HuH-7 (cell line): Measurements from ENCODE around the gene CHCHD5.
A peak's percentile ranks its signal among the peaks of the same experiment; 100 is the strongest.
"Not testable (repeated sequence)": the region's sequence is repeated elsewhere in the genome, so short reads cannot be mapped to it uniquely, and the experiment has no call there.

Experiments used
- DNase-seq: peaks from one replicate; pipeline ENCODE4 v3.0.0; 2011; ENCODE audit warnings: low spot score

Gene CHCHD5, protein sequence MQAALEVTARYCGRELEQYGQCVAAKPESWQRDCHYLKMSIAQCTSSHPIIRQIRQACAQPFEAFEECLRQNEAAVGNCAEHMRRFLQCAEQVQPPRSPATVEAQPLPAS

DNA sequence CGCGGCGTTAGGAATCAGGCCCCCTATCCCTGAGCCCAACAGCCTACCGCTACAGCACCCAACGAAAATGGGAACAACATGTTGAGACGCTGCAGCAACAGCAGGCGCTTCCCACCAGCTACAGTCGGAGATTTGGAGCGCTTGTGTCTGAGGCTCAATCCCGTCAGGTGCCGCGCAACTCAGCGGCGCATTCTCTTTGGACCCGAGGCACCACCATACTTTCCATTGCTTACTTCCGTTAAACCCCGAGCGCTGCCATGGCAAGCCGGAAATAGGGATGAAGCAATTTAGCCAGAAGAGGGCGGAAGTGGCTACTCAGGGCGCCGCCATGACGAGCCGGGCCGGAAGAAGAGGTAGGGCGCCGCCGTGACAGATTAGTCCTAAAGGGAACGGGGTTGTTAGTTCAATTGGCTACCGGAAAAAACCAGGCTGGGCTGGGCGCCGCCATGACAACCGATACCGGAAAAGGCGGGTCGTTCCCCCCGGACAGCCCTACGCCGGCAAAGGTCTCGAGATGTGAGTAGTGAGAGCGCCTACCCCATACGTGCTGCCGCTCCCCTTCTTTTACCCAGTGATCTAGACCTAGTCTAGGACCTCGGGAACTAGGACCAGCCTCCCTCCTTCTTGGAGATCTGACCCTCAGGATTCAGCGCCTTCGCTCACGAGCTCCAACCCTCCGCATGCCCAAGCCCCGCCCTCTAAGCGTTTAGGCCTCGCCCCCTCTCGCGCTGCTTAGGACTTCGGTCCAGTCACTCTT, at the start of gene CHCHD5:
TSS of gene CHCHD5 (plus strand) at position 476 of the 757 bp plus-strand sequence. CDS start at position 515, 39 bp downstream.
- DNase-seq: peak; percentile 73

GRCh38 chr2:112534826-112535225, 49.6 kb upstream of the CHCHD5 start:
- DNase-seq: no peak

DNA sequence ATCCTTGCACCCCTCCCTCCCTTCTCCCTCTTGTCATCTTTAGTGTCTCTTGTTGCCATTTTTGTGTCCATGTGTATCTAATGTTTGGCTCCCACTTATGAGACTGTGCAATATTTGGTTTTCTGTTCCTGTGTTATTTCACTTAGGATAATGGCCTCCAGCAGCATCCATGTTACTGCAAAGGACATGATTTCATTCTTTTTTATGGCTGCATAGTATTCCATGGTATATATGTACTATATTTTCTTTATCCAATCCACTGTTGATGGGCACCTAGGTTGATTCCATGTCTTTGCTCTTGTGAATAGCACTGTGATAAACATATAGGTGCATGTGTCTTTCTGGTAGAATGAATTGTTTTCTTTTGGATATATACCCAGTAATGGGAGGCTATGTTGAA, 47.7 kb upstream of the CHCHD5 start:
- not testable (repeated sequence) for DNase-seq

GRCh38 chr2:112539306-112539705, 45.1 kb upstream of the CHCHD5 start:
- DNase-seq: no peak

DNA sequence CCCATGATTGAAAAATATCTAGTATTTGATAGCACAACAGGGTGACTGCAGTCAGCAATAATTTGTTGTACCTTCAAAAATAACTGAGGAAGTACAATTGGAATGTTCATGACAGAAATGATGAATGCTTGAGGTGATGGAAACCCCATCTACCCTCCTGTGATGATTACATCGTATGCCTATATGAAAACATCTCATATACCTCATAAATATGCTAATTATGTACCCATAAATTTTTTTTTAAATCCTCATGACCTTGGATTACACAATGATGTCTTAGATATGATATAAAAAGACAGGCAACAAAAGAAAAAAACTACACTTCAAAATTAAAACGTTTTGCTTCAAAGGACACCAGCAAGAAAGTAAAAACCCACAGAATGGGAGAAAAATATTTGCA, 43.5 kb upstream of the CHCHD5 start:
- DNase-seq: no peak

GRCh38 chr2:112541315-112542122, 42.9 kb upstream of the CHCHD5 start:
- DNase-seq: peak; percentile 73

DNA sequence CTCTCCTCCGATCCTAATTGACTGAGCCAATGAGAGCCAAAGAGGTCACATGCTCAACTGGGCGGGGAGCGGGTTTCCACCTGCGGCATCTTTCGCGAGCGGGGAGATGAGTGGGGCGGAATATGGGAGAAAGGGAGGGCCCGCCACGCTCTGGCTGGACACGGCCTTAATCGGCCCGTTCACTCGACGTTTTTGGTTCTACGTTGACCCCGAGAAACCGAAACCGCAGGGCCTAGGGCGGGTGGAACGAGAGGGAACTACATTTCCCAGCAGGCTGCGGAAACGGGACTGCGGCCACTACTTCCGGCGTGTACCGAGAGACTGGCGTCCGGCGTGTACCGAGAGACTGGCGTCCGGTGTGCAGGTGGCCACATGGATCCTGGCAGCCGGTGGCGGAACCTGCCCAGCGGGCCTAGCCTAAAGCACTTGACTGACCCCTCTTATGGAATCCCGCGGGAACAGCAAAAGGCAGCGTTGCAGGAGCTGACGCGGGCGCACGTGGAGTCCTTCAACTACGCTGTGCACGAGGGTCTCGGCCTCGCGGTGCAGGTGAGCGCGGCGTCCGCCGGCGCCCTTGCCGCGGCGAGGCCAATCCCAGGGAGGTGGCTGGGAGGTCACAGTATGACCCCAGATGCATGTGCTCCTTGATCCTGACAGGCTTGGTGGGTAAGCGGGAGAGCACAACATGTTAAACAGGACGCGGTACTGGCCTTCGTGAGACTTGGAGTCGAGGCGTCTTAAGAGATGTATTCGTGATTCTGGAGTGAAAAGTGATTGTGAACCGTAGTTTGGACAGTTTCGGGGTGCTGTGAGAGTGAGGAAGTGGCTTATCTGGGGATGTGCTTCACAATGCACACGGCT, 42.1 kb upstream of the CHCHD5 start, which contains the start of gene POLR1B:
TSS of gene POLR1B (plus strand) at position 343 of the 861 bp plus-strand sequence. CDS start at position 373, 30 bp downstream.
- DNase-seq: peak; percentile 76

DNA sequence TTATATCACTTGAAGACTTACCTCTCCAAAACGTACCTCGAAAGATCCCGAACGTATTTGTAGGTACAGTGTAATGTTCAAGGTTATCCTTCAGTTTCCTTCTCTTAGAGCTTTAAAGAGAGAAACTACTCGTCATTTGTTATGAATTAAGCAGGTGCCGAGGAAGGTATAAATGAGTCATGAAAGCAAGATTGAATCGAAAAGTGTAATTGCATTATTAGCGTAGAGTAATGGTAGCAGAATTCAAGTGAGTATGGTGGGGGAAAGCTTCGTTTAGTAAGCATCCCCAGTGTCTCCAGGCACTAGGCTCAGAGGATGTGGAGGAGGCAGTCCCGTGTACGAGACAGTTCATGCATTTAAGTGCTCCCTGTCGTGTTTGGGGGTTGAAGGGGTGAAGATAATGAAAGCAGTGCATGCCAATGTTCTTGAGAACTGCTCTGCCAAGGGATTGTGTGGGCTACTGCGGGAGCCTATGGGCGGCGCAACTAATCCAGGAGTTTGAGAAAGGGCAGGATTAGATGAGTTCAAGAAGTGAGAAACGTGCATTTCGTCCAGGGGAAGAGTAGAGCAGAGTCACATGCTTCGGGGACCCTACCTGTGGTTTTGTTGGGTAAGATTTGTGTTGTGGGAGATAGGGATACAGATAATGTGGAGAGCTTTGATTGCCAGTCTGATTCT, 41.3 kb upstream of the CHCHD5 start:
- peak; percentile 13 for DNase-seq

DNA sequence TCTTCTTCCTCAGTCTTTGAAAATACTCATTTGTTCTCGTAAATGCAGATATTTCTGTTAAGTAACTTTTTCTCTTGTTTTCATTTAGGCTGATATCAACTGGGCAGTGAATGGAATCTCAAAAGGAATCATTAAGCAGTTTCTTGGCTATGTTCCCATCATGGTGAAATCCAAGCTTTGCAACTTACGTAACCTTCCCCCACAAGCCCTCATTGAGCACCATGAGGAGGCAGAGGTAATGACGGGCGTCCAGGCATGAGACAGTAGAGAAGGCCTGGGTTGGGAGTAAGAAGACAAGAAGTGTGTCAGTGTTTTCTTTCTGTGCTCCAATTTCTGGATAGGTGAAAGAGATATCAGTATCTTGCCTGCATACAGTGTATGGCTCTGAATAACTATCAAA, 37.1 kb upstream of the CHCHD5 start:
- DNase-seq: peak; percentile 23

DNA sequence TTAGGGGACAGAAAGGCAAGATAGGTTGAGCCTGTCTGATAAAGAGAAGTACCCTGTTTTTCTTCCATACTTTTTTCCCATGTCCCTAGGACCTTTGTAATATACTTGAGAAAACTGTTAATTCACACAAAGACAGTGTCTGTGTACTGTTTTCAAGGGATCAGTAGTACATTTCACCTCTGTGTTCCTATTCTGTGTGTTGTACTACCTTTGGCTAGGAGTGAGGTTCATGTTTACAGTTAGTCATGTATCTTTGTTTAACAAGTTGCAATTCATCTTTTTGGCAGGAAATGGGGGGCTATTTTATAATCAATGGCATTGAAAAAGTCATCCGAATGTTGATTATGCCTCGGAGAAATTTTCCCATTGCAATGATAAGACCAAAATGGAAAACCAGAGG, 35.4 kb upstream of the CHCHD5 start:
- DNase-seq: no peak

GRCh38 chr2:112566104-112566503, 18.3 kb upstream of the CHCHD5 start:
- DNase-seq: no peak

DNA sequence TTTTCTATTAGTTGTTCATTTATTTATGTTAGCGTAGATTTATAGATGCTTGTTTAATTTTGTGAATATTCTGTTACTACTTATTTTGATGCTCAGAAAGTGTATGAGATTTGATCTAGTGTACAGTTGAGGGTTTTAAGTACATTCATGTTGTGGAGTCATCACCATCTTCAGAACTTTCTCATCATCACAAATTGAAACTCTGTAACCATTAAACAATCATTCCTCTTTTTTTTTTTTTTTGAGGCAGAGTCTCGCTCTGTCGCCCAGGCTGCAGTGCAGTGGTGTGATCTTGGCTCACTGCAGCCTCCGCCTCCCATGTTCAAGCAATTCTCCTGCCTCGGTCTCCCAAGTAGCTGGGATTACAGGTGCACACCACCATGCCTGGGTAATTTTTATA, 17.9 kb upstream of the CHCHD5 start:
- not testable (repeated sequence) for DNase-seq

DNA sequence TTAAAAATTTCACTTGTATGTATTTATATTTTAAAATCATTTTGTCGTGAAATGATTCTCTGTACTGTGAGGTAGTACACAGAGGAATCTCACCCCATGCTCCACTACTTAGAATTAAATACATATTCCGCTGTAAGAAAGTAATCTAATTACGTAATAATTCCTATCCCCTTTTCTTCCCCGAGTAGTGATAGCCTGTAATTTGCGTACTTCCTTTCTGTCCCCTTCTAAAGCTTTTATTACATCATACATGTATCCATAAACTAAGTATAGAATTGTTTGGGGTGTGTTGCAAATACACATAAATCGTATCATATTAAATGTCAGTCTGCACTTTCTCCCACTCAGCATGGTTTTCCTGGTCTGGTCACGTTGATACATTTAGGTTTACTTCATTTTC, 12.4 kb upstream of the CHCHD5 start:
- DNase-seq: no peak

DNA sequence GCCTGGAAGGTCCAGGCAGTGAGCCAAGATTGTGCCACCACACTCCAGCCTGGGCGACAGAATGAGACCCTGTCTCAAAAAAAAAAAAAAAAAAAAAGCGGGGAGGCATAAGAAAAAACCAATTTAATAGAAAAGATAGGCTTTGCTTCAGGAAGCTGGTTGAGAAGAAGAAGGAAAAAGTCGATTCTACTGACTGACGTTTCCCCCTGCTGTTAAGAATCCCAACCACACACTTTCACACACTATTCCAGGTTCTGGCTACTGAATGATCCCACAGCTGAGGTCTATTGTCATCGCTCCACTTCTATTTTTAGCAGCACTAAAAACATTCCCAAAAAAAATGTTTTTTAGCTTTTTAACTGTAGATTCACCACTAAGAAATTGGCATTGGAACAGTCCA, 6.7 kb upstream of the CHCHD5 start:
- peak; percentile 21 for DNase-seq

DNA sequence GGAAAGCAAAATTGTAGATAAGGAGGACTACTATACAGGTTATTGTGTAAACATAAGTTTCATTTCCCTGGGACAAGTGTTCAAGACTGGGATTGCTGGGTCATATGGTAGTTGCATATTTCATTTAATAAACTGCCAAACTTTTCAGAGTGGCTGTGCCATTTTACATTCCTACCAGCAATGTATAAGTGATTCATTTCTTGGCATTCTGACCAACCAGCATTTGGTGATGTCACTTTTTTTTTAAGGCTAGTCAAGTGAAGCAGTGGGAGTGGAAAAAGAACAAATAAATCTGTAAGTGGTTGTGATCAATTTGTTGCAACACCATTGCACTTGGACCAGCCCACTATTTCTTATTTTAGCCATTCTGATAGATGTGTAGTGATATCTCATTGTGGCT, 5.2 kb upstream of the CHCHD5 start:
- no peak for DNase-seq

- no peak for DNase-seq
These were observed 4.3 kb upstream of the CHCHD5 start for GRCh38 chr2:112580084-112580483.

GRCh38 chr2:112582314-112582746, 2.1 kb upstream of the CHCHD5 start:
- DNase-seq: peak; percentile 15

GRCh38 chr2:112583497-112584133, 794 bp upstream of the CHCHD5 start:
- DNase-seq: peak; percentile 12

DNA sequence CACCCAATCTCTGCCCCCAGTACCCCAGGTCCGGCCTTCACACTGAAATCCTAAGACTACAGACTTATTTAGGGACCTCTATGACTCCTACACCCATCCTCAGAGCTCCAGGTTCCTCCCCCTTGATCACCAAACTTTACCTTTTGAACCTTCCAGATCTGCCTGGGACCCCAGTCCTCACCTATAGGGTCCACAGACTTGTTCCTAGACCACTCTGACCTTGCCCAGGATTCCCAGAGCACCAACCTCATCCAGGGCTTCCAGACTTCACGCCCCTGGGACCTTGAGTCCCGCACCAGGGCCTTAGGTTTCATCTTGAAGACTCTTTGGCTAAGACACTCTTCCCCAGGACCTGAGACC, 462 bp downstream of the CHCHD5 start:
- DNase-seq: no peak

- no peak for DNase-seq
These were observed 991 bp downstream of the CHCHD5 start for GRCh38 chr2:112585400-112585799.
